ENCODE results near the gene OTUD6A. TPM values are rescaled to one million over a fixed set of nuclear protein-coding genes. Genes with fewer than 3 reads are reported as not detected.

OTUD6A gene
- total and polyA plus RNA-seq, 9 of the 15 experiments (the other 6 are each of a cell fraction or from before 2014, with no cell fraction given) = not detected

- TF ChIP-seq, protein P1, sequence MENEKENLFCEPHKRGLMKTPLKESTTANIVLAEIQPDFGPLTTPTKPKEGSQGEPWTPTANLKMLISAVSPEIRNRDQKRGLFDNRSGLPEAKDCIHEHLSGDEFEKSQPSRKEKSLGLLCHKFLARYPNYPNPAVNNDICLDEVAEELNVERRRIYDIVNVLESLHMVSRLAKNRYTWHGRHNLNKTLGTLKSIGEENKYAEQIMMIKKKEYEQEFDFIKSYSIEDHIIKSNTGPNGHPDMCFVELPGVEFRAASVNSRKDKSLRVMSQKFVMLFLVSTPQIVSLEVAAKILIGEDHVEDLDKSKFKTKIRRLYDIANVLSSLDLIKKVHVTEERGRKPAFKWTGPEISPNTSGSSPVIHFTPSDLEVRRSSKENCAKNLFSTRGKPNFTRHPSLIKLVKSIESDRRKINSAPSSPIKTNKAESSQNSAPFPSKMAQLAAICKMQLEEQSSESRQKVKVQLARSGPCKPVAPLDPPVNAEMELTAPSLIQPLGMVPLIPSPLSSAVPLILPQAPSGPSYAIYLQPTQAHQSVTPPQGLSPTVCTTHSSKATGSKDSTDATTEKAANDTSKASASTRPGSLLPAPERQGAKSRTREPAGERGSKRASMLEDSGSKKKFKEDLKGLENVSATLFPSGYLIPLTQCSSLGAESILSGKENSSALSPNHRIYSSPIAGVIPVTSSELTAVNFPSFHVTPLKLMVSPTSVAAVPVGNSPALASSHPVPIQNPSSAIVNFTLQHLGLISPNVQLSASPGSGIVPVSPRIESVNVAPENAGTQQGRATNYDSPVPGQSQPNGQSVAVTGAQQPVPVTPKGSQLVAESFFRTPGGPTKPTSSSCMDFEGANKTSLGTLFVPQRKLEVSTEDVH (IDR thresholded peaks at IDR 0.05; ENCODE audit: low read depth, partially characterized antibody) = no peak
- TF ChIP-seq CUX1 (CRISPR knock-in tag; IDR thresholded peaks at IDR 0.05) (no peak), RUNX1 (IDR thresholded peaks at IDR 0.05; ENCODE audit: low read depth) (no peak), JUN (IDR thresholded peaks at IDR 0.05; ENCODE audit: borderline replicate concordance, low read depth, low read length) (no peak), JUN (CRISPR knock-in tag; IDR thresholded peaks at IDR 0.05; ENCODE audit: borderline replicate concordance) (no peak), PHF20 (IDR thresholded peaks at IDR 0.05; ENCODE audit: partially characterized antibody) (no peak), NCOA4 (IDR thresholded peaks at IDR 0.05; ENCODE audit: partially characterized antibody) (no peak)
Measured at GRCh38 chrX:70038515-70038914, 23.7 kb upstream of the OTUD6A start (continued).
